IMR-90 (cell line): ENCODE data around the gene CEBPG. TPM values are rescaled to one million over a fixed set of nuclear protein-coding genes. Genes with fewer than 3 reads are reported as not detected.

Source experiments
- ATAC-seq: fragments of 200-7000 bp; cut with Tn5 transposase; 2 replicates; pipeline ENCODE4 v1.9.1; 2020; ENCODE audit warnings: low read depth, mild to moderate bottlenecking, moderate library complexity
- BruUV-seq: library from RNA; stranded (reverse); fragments of 400-500 nt; replicated peaks from 2 replicates; lab custom pipeline; 2021; lab: Mats Ljungman, UMichigan
- CTCF ChIA-PET: fragments of 300-600 bp; formaldehyde crosslinking; extraction: SDS; loops from one replicate; lab custom pipeline; 2021; ENCODE audit warnings: antibody characterized with exemption; lab: Yijun Ruan, JAX
- POLR2A ChIA-PET: fragments of 300-600 bp; sonication (Branson Sonifier 250); formaldehyde crosslinking; loops from one replicate; lab custom pipeline; 2022; ENCODE audit warnings: antibody characterized with exemption; ENCODE audit not compliant: unreplicated experiment; lab: Charles Lee
- DNase-seq: peaks from one replicate; pipeline ENCODE4 v3.0.0; 2013
- H2AFZ ChIP-seq: replicated peaks from 2 replicates; pipeline ENCODE3; 2013; ENCODE audit warnings: low read length, mild to moderate bottlenecking; ENCODE audit not compliant: poor library complexity
- H2AK5ac ChIP-seq: 2 replicates; pipeline ENCODE4 v1.6.1; 2013; ENCODE audit warnings: low read depth, low read length, inconsistent platforms
- H2AK9ac ChIP-seq: replicated peaks from 2 replicates; pipeline ENCODE3; 2013; ENCODE audit warnings: mild to moderate bottlenecking, low read depth, low read length, moderate library complexity; ENCODE audit not compliant: poor library complexity
- H2BK120ac ChIP-seq: 2 replicates; pipeline ENCODE4 v1.6.1; 2013; ENCODE audit warnings: low read depth, low read length, inconsistent platforms
- H2BK15ac ChIP-seq: 3 replicates; pipeline ENCODE4 v1.6.1; 2013; ENCODE audit warnings: low read depth, low read length, inconsistent platforms
- H2BK20ac ChIP-seq: 2 replicates; pipeline ENCODE4 v1.6.1; 2013; ENCODE audit warnings: low read depth, mild to moderate bottlenecking, inconsistent platforms, low read length, moderate library complexity
- H2BK5ac ChIP-seq: 2 replicates; pipeline ENCODE4 v1.6.1; 2013; ENCODE audit warnings: mild to moderate bottlenecking, low read depth, low read length, inconsistent platforms; ENCODE audit not compliant: poor library complexity, severe bottlenecking
- H3K14ac ChIP-seq: replicated peaks from 2 replicates; pipeline ENCODE4 v1.6.1; 2013; ENCODE audit warnings: low read depth, low read length, inconsistent platforms
- H3K18ac ChIP-seq: 2 replicates; pipeline ENCODE4 v1.6.1; 2013; ENCODE audit warnings: low read depth, low read length, control low read depth
- H3K23ac ChIP-seq: 2 replicates; pipeline ENCODE4 v1.6.1; 2013; ENCODE audit warnings: low read depth, low read length, inconsistent platforms
- H3K27ac ChIP-seq: 2 replicates; pipeline ENCODE4 v1.5.1; 2013; ENCODE audit warnings: mild to moderate bottlenecking, control low read depth, low read length; ENCODE audit not compliant: insufficient read depth
- H3K27me3 ChIP-seq: 2 replicates; pipeline ENCODE4 v1.6.1; 2013; ENCODE audit warnings: low read length; ENCODE audit not compliant: control insufficient read depth, insufficient read depth
- H3K36me3 ChIP-seq: 2 replicates; pipeline ENCODE4 v1.6.1; 2013; ENCODE audit warnings: low read length, mixed read lengths; ENCODE audit not compliant: control insufficient read depth, insufficient read depth
- H3K4ac ChIP-seq: 2 replicates; pipeline ENCODE4 v1.6.1; 2013; ENCODE audit warnings: low read depth, low read length, inconsistent platforms
- H3K4me1 ChIP-seq: 2 replicates; pipeline ENCODE4 v1.6.1; 2013; ENCODE audit warnings: low read length, mixed read lengths; ENCODE audit not compliant: control insufficient read depth, insufficient read depth
- H3K4me2 ChIP-seq: 2 replicates; pipeline ENCODE4 v1.6.1; 2013; ENCODE audit warnings: low read depth, mild to moderate bottlenecking, control low read depth, low read length, moderate library complexity
- H3K4me3 ChIP-seq: 2 replicates; pipeline ENCODE4 v1.5.1; 2013; ENCODE audit warnings: low read depth, mild to moderate bottlenecking, control low read depth, low read length, moderate library complexity; ENCODE audit not compliant: insufficient read depth
- H3K56ac ChIP-seq: 2 replicates; pipeline ENCODE4 v1.6.1; 2013; ENCODE audit warnings: low read length, inconsistent platforms; ENCODE audit not compliant: insufficient read depth; ENCODE audit errors: extremely low read depth
- H3K79me1 ChIP-seq, 2 experiments: 2 replicates each; pipeline ENCODE4 v1.6.1; 2013; ENCODE audit warnings: low read length in 2 of 2, inconsistent platforms in 1 of 2, low read depth in 1 of 2
- H3K9ac ChIP-seq: 2 replicates; pipeline ENCODE4 v1.6.1; 2013; ENCODE audit warnings: low read depth, low read length, control low read depth
- H3K9me1 ChIP-seq: 2 replicates; pipeline ENCODE4 v1.6.1; 2013; ENCODE audit warnings: low read length, inconsistent platforms; ENCODE audit not compliant: insufficient read depth
- H3K9me3 ChIP-seq: 2 replicates; pipeline ENCODE4 v1.6.1; 2013; ENCODE audit warnings: low read length; ENCODE audit not compliant: control insufficient read depth, insufficient read depth
- H4K20me1 ChIP-seq: 2 replicates; pipeline ENCODE4 v1.6.1; 2013; ENCODE audit warnings: low read length, inconsistent platforms; ENCODE audit not compliant: insufficient read depth
- H4K5ac ChIP-seq: 2 replicates; pipeline ENCODE4 v1.6.1; 2013; ENCODE audit warnings: mild to moderate bottlenecking, low read depth, low read length, control low read depth
- H4K8ac ChIP-seq, 2 experiments: 2 replicates each; pipeline ENCODE4 v1.6.1; 2013; ENCODE audit warnings: low read depth in 2 of 2, low read length in 2 of 2, control low read depth in 1 of 2, inconsistent platforms in 1 of 2
- H4K91ac ChIP-seq: 2 replicates; pipeline ENCODE4 v1.6.1; 2013; ENCODE audit warnings: low read depth, low read length, inconsistent platforms; ENCODE audit not compliant: insufficient read depth
- CHD1 ChIP-seq: IDR thresholded peaks from 2 replicates; pipeline ENCODE4 v1.6.1; 2012; ENCODE audit warnings: low read depth, low read length, improper control_type of control experiment
- FOS ChIP-seq: fragments of 150-350 bp; IDR thresholded peaks from 2 replicates; pipeline ENCODE4 v1.6.1; 2016; ENCODE audit warnings: low read depth, low read length
- MAZ ChIP-seq: IDR thresholded peaks from 2 replicates; pipeline ENCODE4 v1.6.1; 2012; ENCODE audit warnings: low read depth, mild to moderate bottlenecking, low read length, improper control_type of control experiment, moderate library complexity, borderline replicate concordance
- NFE2L2 ChIP-seq: fragments of 150-350 bp; IDR thresholded peaks from 2 replicates; pipeline ENCODE4 v1.6.1; 2016; ENCODE audit warnings: low read depth, mild to moderate bottlenecking, low read length
- POLR2A ChIP-seq: IDR thresholded peaks from 2 replicates; pipeline ENCODE4 v1.6.1; 2012; ENCODE audit warnings: mild to moderate bottlenecking, low read depth, low read length
- RCOR1 ChIP-seq: IDR thresholded peaks from 2 replicates; pipeline ENCODE4 v1.6.1; 2012; ENCODE audit warnings: mild to moderate bottlenecking, low read length, improper control_type of control experiment; ENCODE audit not compliant: insufficient replicate concordance
- WGBS, 2 experiments: methylation state at CpG; one replicate each; pipeline versions ENCODE4 v1.1.5 to v1.1.7; 2013; ENCODE audit warnings: missing lambda C conversion rate in 2 of 2; ENCODE audit not compliant: insufficient read length in 1 of 2; ENCODE audit errors: extremely low coverage in 2 of 2; 5-methylcytosine and 5-hydroxymethylcytosine counted together
- dilution Hi-C: fragments of 300-500 bp; cut with HindIII; formaldehyde crosslinking; loops from one replicate; pipeline ENCODE4 v1.14.3; 2018; ENCODE audit warnings: low sequenced_read_pairs; ENCODE audit not compliant: unreplicated experiment
- in situ Hi-C: fragments of 300-500 bp; cut with MboI; formaldehyde crosslinking; loops from 3 replicates; pipeline ENCODE4 v1.14.3; 2019; ENCODE audit warnings: low sequenced_read_pairs, inconsistent platforms, mixed read lengths
- intact Hi-C: fragments of 100-400 bp; cut with micrococcal nuclease; formaldehyde crosslinking; loops from 2 replicates; pipeline ENCODE4 v1.10.0; 2022
- polyA plus RNA-seq, 3 experiments: library from polyadenylated mRNA; depleted of rRNA; stranded (reverse); fragments of >200 nt; gene quantifications; 2 replicates each; pipeline ENCODE4 v1.2.3, GENCODE V29; 2012; ENCODE audit warnings: low replicate concordance in 1 of 3
- total RNA-seq: library from RNA; depleted of rRNA; stranded (reverse); fragments of >200 nt; gene quantifications from 2 replicates; pipeline ENCODE4 v1.2.3, GENCODE V29; 2012
- TF ChIP-seq, protein P1 (sequence below): fragments of 150-350 bp; IDR thresholded peaks from 2 replicates; pipeline ENCODE4 v1.6.1; 2017; ENCODE audit warnings: mild to moderate bottlenecking, antibody characterized with exemption, low read length, low read depth

The CEBPG gene
- total and polyA plus RNA-seq, 2 of the 4 experiments (the other 2 are of a cell fraction): 9.2 to 14.3 TPM

DNA sequence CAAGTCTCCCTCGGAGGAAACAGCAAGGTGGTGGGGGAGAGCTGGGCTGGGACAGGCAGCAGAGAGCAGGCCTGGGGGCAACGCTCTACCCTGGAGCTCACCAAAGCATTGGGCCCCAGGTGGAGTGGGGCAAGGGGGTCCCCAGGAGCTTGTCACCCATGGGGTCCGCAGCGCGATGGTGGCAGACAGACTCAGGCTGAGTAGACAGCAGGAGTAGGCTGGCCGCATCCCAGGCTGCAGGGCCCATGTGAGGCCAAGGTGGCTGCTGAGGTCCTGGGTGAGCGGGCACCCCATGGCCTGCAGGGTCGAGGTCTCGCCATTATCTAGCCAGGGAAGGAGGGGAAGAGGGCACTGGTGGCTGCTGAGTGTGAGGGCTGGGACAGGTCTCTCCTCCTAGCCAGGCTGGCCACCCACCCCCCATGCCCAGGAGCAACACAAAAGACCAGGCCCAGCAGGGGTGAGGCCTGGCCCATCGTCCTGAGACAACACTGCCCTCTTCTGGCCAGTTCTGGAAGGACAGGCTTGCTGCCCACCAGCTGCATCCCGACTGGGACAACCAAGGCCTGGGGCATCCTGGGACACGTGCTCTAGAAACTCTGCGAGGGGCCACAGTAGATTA lies 33.1 kb downstream of the CEBPG start (continued):
- TF ChIP-seq RCOR1: no peak
- TF ChIP-seq CHD1: no peak
- TF ChIP-seq POLR2A: no peak

DNA sequence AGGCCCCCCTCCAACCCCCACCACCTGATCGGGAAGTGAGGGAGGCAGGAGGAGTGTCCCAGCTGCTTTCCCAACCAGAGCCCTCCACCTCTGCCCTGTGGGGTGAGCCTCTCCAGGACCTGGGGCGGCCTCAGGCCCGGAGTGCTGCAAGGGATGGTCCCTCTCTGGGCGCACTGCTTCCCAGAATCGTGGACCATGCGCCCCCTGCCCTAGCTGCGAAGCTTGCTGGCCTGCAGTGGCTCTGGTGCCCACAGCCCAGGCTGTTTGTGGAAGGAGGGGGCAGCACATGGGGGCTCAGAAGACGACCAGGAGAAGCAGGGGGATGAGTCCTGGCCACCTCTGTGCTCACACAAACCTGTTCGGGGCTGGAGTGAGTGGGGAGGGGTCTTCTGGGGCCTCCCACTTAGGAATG lies 33.6 kb downstream of the CEBPG start:
- Histone ChIP-seq H3K36me3 (no peaks in the 10 kb centered on the region), H3K4me3 (no peak overlapping the region), H4K5ac (no peak overlapping the region), H3K14ac (no peak overlapping the region), H3K9me3 (no peaks in the 10 kb centered on the region), H2BK15ac (no peak overlapping the region), H2BK120ac (no peak overlapping the region), H2BK20ac (no peak overlapping the region), H2BK5ac (no peak overlapping the region), H4K20me1 (no peaks in the 10 kb centered on the region; the same call in 1 of the 2 replicates), H3K56ac (no peak overlapping the region), H3K9ac (no peak overlapping the region), H3K4me1 (no peaks in the 10 kb centered on the region), H3K23ac (no peak overlapping the region), H3K4ac (no peak overlapping the region), H4K8ac (no peak overlapping the region), H4K91ac (no peak overlapping the region), H3K27me3 (no peaks in the 10 kb centered on the region), H3K9me1 (no peaks in the 10 kb centered on the region), H3K79me1 (no peaks in the 10 kb centered on the region), H3K4me2 (no peak overlapping the region), H3K27ac (no peak overlapping the region), H2AK9ac (no peak overlapping the region), H2AK5ac (no peak overlapping the region), H3K18ac (no peak overlapping the region), H2AFZ (peak overlapping the region; percentile 50)
- in situ Hi-C loops: loop anchor here (5.0 kb wide), 1 partner anchor 170 kb away; no protein-coding TSS in a partner anchor
- TF ChIP-seq RCOR1: no peak
- no peak for TF ChIP-seq MAZ
- TF ChIP-seq NFE2L2: no peak
- no peak for TF ChIP-seq FOS
- no peak for TF ChIP-seq CHD1
- TF ChIP-seq, protein P1, sequence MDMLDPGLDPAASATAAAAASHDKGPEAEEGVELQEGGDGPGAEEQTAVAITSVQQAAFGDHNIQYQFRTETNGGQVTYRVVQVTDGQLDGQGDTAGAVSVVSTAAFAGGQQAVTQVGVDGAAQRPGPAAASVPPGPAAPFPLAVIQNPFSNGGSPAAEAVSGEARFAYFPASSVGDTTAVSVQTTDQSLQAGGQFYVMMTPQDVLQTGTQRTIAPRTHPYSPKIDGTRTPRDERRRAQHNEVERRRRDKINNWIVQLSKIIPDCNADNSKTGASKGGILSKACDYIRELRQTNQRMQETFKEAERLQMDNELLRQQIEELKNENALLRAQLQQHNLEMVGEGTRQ: no peak
- ChIA-PET POLR2A (no interaction called here), CTCF (interaction anchor here (0.6 to 1.6 kb wide), 5 partner anchors 9 to 165 kb away, joined by 3 to 6 read pairs (median 3); no protein-coding TSS in a partner anchor)
- no peak for DNase-seq
- dilution Hi-C loops: no loop called here
- BruUV-seq: no TSS peak
- ATAC-seq: peak; percentile 7; the same call in 1 of the 2 replicates
- intact Hi-C loops: loop anchor here (1.0 kb wide), 1 partner anchor 172 kb away; no protein-coding TSS in a partner anchor
- no CpG with 5 or more reads among the region's 9 CpGs for WGBS, 2 experiments
